ENCODE data around the gene TGFBRAP1.

- no peak for TF ChIP-seq CTCF (IDR thresholded peaks at IDR 0.05)
- TF ChIP-seq POLR2A (IDR thresholded peaks at IDR 0.05) = no peak
- no peak for TF ChIP-seq EP300 (IDR thresholded peaks at IDR 0.05)
Measured at GRCh38 chr2:105373895-105374401, 44.4 kb upstream of the TGFBRAP1 start.

All from tibial nerve (tissue), 4 donors.